Measurements from ENCODE around the gene SPTBN5.

Gene SPTBN5

DNA sequence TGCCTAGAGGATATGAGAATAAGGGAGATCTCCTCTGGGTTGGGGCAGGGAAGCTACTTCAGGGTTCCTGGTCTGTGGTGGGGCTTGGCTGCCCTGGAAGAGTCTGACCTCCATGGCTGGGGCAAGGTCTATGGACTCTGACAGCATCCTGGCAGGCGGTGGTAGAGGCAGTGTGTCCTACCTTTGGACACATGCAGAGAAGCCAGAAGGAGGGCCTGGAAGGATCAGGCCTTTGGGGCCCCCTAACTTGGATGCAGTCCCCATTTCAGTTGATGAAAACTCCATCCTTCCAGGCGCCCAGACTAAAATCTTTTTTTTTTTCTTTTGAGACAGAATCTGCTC, 10.4 kb downstream of the SPTBN5 start:
- DNase-seq (ENCODE audit: low read depth in 2 of 2): no peak

DNA sequence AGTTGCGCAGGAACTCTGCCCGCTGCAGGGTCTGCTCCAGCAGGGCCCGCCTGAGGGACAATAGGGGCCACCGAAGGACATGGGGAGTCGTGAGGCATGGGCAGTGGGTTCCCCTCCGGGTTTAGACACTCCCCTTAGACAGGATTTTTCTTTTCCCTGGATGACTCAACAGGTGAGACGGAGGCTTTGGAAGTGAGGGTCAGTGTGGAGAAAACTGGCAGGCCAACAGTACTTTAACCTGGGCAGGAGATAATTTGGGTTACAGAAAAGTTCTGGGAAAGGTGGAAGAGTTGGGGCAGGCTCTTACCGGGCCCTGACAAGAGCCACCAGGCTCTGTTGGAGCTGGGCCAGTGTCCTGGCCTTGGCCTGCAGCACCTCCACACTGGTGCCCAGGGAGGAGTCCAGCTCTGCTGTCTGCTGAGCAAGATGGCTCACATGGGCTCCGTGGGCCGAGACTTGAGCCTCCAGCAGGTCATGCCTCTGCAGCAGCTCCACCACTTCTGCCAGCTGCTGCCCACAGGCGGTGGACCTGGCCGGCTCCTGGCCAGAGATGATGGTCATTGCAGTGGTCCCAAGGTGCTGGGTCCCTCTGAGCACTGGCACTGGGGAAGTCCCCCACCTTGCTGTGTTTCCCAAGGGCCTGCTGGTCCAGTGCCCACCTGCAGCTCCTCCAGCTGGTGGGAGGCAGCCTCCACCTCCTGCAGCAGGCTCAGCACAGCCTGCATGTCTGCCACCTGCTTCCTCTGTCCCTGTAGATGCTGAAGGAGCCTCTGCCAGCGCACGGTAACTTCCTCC, 11.0 kb downstream of the SPTBN5 start:
- DNase-seq (ENCODE audit: low read depth in 2 of 2): no peak

DNA sequence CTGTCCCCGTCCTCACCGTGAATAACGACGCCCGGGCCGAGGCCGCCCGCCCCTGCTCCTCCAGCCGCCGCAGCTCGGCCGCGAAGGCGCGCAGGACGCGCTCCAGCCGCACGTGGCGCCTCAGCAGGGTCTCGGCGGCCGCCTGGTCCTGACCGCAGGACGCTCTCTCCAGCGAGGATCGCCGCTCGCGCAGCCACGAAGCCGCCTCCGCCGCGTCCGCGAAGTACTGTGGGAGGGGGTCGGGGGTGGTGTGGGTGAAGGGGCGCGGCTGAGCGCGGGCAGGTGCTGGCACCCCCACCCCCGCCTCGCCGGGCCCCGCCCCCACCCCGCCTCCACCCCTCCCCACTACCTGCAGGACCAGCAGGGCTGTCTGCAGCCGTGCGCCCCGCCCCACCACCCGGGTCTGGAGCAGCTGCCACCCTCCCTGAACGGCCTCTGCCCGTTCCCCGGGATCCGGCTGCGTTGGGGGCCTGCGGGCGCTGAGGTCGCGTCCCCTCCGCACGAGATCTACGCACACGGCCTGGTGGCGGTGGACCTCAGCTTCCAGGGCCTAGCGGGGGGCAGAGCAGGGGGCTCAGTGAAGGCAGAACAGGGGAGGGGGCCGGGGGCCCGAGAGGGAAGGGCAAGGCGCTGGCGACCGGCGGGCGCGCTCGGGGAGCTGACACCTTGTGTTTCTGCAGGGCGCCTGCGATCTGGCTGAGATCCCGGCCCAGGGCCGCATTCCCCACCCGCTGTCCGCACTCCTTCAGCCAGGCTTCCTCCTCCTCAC, 11.7 kb downstream of the SPTBN5 start:
- no peak for DNase-seq (ENCODE audit: low read depth in 2 of 2)

DNA sequence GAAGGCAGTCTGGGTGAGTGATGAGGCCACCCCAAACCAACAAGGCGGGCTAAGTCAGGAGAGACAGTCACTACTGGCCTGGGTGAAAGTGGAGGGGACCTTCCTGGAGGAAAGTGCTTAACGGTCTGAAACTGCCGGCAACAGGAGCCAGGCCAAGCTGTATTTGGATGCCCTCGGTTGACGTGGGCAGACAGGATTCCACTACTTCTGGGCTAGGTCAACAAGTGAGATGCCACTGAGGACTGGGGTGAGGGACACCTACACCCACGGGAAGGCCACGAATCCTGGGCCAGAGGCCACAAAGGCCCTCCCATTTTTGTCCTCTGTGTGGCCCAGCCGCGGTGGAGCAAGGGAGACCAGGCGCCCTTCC, 12.3 kb downstream of the SPTBN5 start:
- no peak for DNase-seq (ENCODE audit: low read depth in 2 of 2)

DNA sequence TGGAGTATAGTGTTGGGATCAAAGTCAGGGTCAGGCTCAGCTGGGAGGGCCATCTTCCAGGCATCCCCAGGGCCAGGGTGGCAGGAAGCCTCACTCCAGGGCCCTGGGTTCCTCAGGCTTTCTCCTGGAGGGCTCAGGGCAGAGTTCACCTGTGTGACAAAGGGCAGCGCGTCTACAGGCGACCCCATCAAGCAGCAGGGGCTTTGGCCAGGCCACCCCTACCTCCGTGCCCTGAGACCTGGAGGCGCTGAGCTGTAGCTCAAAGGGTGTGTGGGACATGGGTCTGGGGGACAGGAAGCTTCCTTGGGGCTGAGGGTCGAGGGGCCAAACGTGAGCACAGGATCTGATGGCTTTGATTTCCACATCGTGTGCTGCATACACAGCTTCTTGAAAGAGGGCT, 12.8 kb downstream of the SPTBN5 start:
- DNase-seq (ENCODE audit: low read depth in 2 of 2): no peak

DNA sequence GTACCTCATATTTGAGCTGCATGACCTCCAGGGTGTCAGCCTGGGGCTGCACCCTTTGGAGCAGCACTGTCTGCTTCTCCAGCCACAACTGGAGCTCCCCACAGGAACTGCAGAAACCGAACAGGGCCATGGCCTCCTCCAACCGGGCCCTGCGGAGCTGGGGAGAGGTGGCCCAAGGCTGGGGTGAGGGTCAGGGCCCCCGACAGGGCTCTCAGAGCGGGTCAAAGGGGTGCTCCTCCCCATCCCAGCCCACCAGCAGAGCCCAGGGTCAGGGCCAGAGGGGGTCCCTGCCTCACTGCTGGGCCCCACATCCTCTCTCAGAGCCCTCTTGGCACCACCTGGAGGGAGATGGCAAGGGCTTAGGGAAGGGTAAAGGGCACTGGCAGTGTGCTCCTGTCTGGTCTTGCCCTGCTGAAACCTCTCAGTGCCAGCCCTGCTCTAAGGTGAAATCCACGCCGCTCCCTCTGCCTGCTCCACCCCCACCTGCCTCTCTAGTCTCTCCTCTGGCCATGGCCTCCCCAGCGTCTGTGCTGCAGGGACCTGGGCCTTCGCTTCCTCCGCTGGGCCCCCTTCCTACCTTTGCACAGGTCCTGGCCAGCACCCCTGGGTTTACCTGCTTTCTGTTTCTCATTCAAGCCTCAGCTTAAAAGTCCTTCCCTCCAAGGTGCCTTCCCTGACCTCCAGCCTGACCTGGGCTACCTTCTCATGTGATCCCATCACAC, 13.5 kb downstream of the SPTBN5 start:
- no peak for DNase-seq (ENCODE audit: low read depth in 2 of 2)

DNA sequence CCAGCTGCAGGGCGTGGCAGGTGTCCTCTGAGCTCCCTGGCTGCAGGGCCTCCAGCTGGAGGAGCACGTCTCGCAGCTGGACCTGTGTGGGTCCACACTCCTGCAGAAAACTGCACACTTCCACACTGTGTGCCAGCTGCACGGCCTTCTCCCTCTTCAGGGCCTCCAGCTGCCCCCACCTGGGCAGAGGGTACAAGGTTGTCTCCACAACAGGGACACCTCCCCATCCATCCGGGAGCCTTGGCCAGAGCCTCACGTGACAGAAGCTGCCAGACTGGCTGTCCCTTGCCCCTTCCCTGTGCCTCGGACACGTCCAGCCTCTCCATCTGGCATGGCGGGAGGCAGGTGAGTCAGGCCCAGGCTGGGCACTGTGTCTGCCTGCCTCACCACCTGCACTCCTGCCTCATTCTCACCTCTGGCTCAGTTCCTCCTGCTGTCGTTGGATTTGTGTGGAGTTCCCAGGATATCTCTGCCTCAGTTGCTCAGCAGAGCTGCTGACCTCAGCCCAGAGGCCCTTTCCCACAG, 14.5 kb downstream of the SPTBN5 start:
- no peak for DNase-seq (ENCODE audit: low read depth in 2 of 2)

DNA sequence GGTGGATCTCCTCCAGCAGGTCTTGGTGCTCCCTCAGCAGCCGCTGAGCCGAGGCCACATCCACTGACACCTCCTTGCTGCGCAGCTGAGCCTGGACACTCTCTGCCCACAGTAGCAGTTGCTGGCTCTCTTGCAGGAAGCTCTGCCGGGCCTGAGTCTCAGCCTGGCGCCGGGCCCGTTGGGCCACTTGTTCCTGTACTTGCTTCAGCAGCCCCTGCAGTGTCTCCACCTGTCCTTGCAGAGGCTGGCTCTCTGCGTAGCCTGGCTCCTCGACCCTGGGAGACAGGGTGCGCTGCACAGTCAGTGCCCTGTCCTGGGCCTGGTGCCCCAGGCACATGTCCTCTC, 15.5 kb downstream of the SPTBN5 start:
- DNase-seq (ENCODE audit: low read depth in 2 of 2): no peak

DNA sequence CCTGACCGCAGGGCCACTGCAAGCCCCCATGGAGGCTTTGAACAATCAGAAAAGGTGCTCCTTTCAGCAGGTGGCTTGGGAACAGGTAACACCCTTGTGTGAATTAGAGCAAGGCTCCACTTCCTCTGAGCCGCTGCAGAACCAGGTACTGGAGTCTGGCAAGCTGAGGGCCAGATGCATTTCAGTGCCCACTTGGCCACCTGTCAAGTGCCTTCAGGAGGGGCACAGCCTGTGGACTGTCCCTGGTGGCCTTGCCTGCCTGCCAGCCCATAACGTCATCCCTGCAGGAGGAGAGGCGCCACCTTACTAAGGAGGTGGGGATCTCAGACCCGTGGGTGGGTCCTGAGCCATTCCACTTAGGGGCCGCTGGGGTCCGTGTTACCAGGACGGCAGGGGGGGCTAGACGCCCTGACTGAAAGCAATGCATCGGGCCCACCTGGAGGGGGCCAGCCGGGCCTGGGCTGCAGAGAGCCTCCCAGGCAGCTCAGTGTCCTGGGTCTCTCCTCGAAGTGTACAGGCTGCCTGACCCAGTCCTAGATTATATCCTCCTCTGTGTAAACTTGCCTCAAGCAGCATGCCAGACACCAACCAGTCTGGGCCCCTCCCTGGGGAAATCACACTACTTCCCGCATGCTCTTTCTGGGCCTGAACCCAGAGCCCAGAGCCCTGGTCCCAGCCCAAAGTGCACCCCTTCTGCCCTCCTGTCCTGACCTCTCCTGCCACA, 16.1 kb downstream of the SPTBN5 start:
- no peak for DNase-seq (ENCODE audit: low read depth in 2 of 2)

DNA sequence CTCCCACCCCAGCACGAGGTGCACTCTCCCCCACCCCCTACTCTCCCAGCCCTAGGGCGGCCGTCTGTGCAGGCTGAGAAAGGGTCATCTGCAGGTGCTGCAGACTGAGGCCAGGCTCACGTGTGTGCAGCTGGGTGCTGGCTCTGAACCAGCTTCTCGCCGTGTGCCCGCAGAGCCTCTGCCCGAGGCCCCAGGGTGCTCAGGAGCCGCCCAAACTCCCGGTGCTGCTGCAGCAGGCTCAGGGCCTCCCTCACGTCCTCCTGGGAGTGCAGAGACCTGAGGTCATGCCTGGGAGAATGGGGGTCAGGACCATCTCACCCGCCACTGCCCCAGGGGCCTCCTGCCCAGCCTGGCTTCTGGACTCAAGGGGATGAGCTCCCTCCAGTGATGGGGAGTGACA, 17.2 kb downstream of the SPTBN5 start:
- no peak for DNase-seq (ENCODE audit: low read depth in 2 of 2)

DNA sequence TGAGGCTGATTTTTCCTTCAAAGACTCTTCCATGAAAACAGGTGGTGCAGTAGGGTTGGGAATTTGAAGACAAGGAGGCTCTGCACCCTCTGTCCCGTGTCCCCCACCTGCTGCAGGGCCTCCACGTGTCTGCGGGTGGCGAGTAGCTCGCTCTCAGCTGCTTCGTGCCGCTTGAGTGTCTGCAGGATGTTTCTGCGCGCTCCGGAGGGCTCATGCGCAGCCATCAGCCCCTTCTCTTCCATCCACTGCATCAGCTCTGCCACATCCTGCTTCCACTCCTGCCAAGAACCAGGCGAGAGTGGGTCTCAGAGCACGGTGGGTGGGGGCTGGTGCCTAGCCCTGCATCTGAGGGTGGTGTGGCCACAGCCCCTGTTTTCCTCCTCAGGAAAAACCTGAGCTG, 17.8 kb downstream of the SPTBN5 start:
- DNase-seq (ENCODE audit: low read depth in 2 of 2): no peak

DNA sequence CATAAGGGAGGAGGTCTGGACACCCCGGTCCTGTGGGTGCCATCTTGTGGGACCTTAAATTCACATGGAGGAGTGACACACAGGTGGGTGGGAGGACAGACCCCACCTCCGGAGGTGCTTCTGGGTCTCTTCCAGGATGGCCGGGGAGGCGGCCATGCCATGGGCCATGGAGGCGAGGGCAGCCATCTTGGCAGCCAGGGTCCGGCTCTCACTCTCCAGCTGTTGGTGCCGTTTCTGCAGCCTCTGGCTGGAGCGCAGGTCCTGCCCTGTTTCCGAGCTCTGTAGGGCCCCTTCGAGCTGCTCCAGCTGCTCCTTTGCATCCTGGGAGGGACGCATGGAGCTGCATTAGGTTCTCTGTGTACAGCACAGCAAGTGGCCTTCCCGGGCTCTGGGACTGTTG, 19.1 kb downstream of the SPTBN5 start:
- no peak for DNase-seq (ENCODE audit: low read depth in 2 of 2)

DNA sequence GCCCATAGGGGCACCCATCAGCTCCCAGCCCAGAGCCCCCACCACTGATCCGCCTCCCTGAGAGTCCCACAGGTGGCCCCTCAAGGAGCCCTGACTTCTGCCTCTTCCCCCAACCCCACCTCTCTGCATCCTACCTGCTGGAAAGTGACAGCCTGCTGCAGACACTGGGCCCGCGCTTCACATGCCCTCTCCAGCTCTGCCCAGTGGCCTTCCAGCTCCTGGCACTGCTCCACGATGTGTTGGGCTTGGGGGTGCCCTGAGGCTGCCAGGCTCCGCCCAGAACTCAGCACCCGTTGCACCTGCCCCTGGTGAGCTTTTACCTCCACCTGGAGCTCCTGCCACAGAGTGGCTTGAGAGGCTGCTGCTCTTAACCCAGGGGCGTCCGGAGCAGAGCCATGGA, 20.1 kb downstream of the SPTBN5 start:
- DNase-seq (ENCODE audit: low read depth in 2 of 2): no peak

DNA sequence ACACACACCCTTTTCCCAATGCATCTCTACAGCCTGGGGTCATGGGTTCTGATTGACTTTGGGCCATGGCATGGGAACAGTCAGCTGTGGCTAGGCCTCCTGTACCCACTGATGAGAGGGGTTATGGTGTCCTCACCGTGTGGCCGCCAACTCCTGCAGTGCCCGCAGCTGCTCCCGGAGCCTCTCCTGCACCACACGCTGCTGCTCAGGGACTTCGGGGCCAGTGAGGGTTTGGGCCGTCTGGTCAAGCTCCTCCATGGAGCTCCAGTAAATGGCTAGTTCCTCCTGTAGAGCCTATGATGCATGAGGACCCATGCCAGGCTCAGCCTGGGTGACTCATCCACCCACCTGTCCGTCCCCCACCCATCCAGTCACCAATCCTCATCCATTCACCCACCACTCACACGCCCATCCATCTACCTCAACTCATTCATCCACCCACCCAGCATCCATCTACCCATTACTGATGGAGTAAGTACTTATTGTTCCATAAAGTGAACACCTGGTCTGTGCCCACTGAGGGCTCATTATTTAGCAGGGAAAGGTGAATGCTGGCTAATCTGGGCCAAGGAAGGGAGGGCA, 21.6 kb downstream of the SPTBN5 start:
- no peak for DNase-seq (ENCODE audit: low read depth in 2 of 2)

DNA sequence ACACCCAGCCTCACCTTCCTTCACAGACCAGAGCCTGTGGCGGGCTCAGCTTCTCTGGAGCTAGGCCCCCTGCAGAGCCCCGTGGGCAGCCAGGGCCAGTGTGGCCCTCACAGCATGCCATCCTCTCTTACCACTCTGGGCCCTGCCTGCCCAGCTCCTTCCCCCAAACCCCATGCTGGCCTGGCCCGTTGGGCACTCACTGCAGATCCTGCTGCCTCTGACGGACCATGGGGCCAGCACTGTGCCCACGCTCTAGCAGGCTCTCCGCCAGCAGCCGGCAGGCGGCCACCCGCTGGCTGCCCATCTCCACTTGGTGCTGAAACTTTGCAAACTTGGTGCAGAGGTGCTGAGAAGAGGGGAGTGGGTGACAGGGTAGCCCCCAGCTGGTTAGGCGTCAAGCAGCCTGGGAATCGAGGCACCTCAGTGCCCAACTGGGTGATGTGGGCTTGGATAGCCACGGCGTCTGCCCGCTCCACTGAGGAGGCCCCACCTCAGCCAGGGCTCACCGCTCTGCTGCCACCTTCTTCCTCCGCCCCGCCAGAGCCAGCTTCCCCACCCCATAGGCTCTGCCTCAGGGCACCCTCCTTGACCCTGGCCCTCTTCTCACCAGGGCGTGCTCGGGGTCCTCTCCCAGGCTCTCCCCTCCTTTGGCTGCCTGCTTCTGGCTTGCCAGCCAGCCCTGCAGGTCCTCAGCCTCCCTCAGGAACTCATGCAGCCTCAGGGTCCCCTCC, 22.5 kb downstream of the SPTBN5 start:
- no peak for DNase-seq (ENCODE audit: low read depth in 2 of 2)

DNA sequence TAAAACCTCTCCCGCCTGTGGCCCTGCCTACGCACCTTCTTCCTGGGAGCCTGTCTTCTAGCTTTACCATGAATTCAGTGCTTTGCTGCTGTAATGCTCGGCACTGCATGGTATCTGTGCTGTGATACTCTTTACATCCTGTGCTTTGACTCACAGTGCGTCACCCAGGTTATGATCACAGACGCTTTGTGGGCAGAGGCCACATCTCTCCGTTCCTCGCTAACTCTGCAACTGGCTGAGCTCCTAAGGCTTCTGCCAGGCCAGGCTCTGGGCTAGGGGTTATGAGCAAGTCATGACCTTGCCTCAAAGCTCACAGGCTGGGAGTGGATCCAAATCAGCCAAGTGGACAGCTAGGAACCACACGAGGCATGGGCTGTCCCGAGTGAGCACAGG, 23.2 kb downstream of the SPTBN5 start:
- DNase-seq (ENCODE audit: low read depth in 2 of 2): peak; percentile 27 to 44

DNA sequence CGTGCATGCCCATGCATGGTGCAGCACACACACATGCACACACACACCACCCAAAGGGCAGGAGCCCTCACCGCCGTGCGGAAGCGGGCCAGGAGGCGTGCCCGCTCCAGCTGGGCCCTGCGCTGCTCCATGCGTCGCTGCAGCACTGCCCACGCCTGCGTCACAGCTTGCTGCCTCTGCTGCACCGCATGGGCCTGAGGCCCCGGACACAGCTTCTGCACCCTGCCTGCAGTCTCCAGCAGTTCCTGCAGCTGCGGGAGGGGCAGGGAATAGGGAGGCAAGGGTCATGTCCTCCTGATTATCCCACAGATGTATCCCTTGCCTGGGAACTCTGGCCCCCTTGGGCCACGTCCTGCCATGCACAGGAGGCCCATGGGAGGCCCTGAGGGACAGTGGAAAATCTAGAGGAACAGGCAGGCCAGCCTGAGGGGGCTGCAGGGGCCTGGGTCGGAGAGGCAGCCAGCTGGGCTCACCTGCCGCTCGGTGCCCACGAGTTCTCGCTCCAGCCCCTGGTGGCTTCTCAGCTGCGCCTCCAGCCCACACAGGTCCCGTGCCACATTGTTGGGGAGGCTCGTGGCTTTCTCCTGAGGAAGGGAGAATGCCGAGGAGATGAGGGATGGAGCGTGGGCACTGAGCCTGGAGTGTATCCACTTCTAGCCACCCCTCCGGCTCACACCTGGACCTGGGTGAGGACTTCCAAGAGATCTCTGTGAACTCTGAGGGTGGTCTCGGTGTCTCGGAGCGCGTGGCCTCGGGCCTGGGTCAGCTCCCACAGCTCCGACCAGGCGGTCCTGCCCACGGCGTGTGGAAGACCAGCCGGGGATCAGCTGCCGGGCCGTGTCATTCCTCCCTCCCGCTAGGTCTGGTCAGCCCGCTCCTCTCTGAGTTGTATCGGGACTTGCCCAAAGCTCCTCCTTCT, 23.8 kb downstream of the SPTBN5 start:
- DNase-seq (ENCODE audit: low read depth in 2 of 2): no peak

DNA sequence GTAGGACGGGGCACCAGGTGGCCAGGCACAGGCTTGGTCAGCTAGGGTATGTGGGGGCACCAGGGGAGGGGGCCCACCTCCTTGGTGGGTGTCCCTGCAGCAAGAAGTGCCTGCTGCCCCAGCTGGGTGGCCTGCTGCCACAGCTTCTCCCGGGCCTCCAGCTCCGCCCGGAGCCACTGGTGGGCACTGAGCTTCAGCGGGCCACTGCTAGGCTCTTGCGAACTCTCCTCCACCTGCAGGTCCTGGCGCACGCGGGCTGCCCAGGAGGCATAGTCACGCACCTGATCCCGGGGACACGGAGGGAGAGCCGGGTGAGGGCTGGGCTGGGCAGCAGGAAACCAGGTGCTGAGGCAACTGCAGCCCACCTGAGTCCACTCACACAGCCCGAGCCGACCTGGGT, 25.5 kb downstream of the SPTBN5 start:
- DNase-seq (ENCODE audit: low read depth in 2 of 2): no peak

DNA sequence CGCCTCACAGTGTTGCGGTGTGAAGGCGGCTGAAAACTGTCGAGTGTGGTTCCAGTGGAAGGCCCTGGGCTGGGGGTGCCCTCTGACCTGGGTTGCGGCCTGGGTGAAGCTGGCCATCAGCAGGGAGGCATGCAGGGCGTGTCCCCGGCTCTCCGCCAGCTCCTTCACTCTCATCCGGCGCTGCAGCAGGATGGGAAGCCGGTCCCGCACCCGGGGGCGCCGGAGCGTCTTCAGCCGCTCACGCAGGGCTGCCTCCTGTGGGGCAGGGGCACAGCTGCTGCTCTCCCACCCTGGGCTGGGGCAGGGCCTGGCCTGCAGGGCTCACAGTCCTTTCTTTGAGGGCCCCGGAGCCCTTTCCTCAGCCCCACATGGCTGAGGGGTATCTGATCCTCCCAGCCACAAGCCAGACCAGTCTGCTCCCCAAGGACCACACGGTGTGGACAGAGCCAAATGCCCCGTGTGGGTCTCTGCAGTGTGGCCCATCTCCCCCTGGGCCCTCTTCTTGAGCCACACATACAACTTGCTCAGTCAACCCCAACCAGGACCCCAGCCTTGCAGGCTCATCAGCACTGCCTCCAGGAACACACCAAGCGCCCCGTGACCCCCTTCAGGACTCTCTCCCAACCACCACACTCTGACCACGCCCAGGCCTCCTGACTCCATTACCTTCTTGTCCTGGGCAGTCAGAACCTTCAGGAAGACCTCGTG, 26.8 kb downstream of the SPTBN5 start:
- DNase-seq (ENCODE audit: low read depth in 2 of 2): no peak
